SHP77 (cell line): ENCODE data around the gene AP1G2.

Experiments used
- DNase-seq, 2 experiments: peaks; one replicate each; lab custom pipeline; 2025; lab: John Stamatoyannopoulos, UW

The AP1G2 gene

DNA sequence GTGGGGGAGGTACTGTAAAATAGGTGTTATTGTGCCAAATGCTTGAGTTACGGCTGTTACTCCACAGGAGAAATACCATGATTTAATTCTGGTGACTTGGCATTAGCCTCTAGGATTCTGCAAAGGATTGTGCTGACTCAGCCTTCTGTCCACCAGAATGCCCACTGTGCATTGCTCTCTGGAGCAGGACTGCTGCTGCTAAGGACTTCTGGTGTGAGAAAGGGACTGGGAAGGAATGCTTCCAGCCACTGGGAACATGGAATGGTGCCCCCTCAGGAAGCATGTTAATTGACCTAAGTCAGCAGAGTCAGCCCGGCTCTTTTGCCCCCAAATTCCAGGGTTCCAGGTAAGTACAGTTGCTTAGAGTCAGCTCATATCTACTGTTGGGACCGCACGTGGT lies 48.9 kb downstream of the AP1G2 start:
- no peak for DNase-seq

- DNase-seq, result no peak
These were observed 49.8 kb downstream of the AP1G2 start for GRCh38 chr14:23517650-23518326.

GRCh38 chr14:23514644-23514957 lies 53.0 kb downstream of the AP1G2 start:
- DNase-seq, result no peak

- no peak for DNase-seq
These were observed 53.6 kb downstream of the AP1G2 start for GRCh38 chr14:23513818-23514643.

DNA sequence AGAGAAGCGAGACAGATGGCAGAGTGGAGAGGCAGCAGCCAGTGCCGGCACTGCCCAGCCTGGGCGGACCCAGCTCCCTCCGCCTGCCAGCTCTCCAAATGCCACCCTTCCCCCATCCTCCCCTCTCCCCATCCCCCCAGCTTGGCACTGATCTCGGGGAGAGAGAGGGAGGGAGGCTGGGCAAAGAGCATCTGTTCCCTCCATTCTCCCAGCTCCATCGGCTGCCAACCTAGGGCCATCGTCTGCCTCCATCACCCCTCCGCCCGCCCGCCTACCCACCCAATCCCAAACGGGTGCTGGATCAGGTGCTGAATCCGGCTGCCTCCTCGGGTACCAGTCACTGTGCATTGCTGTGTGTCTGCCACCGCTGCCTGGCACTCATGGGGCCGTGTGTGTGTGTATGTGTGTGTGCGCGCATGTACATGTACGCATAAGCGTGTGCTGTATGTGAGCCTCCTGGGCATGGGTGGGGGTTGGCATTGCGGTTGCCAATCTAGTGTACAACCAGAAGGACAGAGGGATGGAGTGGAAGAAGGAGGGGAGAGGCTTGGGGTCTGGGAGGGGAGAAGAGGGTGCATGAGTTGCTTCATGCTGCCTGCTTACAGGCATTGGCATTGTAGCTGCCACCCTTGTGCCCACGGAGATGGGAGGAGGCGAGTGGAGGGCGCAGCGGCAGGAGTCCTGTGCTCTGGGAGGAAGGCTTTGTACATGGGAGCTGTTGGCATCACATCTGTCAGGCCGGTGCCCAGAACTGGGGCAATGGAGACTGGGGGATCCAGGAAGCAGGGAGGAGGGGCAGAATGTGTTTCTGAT lies 54.4 kb downstream of the AP1G2 start:
- DNase-seq, result peak; percentile 19 to 58

GRCh38 chr14:23512156-23512555 lies 55.4 kb downstream of the AP1G2 start:
- peak; percentile 78 to 83 for DNase-seq
